ENCODE results near the gene CREB5. TPM values are rescaled to one million over a fixed set of nuclear protein-coding genes. Genes with fewer than 3 reads are reported as not detected.

CREB5 gene
- total RNA-seq, 1 donor from 2014 or later: 0.80 TPM

GRCh38 chr7:28854750-28855074, 442.4 kb downstream of the CREB5 start:
- CTCF ChIA-PET: interaction anchor here (0.6 to 2.6 kb wide), 7 partner anchors 25 to 1659 kb away, joined by 3 to 16 read pairs (median 5); no protein-coding TSS in a partner anchor
- no peaks in the 10 kb centered on the region for H3K9me3 Mint-ChIP-seq
- TF ChIP-seq, protein P1, sequence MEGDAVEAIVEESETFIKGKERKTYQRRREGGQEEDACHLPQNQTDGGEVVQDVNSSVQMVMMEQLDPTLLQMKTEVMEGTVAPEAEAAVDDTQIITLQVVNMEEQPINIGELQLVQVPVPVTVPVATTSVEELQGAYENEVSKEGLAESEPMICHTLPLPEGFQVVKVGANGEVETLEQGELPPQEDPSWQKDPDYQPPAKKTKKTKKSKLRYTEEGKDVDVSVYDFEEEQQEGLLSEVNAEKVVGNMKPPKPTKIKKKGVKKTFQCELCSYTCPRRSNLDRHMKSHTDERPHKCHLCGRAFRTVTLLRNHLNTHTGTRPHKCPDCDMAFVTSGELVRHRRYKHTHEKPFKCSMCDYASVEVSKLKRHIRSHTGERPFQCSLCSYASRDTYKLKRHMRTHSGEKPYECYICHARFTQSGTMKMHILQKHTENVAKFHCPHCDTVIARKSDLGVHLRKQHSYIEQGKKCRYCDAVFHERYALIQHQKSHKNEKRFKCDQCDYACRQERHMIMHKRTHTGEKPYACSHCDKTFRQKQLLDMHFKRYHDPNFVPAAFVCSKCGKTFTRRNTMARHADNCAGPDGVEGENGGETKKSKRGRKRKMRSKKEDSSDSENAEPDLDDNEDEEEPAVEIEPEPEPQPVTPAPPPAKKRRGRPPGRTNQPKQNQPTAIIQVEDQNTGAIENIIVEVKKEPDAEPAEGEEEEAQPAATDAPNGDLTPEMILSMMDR (IDR thresholded peaks at IDR 0.05): no peak
- intact Hi-C loops (cut with micrococcal nuclease): loop anchor here (1.0 to 2.0 kb wide), 6 partner anchors 45 to 1658 kb away; no protein-coding TSS in a partner anchor
- POLR2A ChIA-PET: no interaction called here
- no peak for DNase-seq
- no peak for ATAC-seq (ENCODE audit: low read depth)
- H3K27ac Mint-ChIP-seq: no peak overlapping the region
- peak overlapping the region; percentile 83 for H3K4me3 Mint-ChIP-seq
- H3K4me1 Mint-ChIP-seq: peaks cover 11% of the 10 kb centered on the region
- H3K27me3 Mint-ChIP-seq: peaks cover 26% of the 10 kb centered on the region
- no peaks in the 10 kb centered on the region for H3K36me3 Mint-ChIP-seq (ENCODE audit: low read depth)

GRCh38 chr7:28855538-28856217, 443.4 kb downstream of the CREB5 start:
- CTCF ChIA-PET: interaction anchor here (1.0 to 2.6 kb wide), 2 partner anchors 241 to 495 kb away, joined by 3 to 16 read pairs; no protein-coding TSS in a partner anchor
- TF ChIP-seq, protein P1 (IDR thresholded peaks at IDR 0.05): no peak
- ATAC-seq (ENCODE audit: low read depth) (no peak), DNase-seq (no peak)
- peaks cover 30% of the 10 kb centered on the region for H3K27me3 Mint-ChIP-seq
- H3K9me3 Mint-ChIP-seq: no peaks in the 10 kb centered on the region
- peaks cover 11% of the 10 kb centered on the region for H3K4me1 Mint-ChIP-seq
- POLR2A ChIA-PET: no interaction called here
- no peak overlapping the region for H3K4me3 Mint-ChIP-seq
- H3K27ac Mint-ChIP-seq: no peak overlapping the region
- intact Hi-C loops (cut with micrococcal nuclease): loop anchor here (2.0 kb wide), 1 partner anchor 73 kb away; no protein-coding TSS in a partner anchor
- no peaks in the 10 kb centered on the region for H3K36me3 Mint-ChIP-seq (ENCODE audit: low read depth)

GRCh38 chr7:28856656-28857055, 444.3 kb downstream of the CREB5 start:
- no peak overlapping the region for H3K27ac Mint-ChIP-seq
- no peak for ATAC-seq (ENCODE audit: low read depth)

GRCh38 chr7:28858206-28858605, 445.9 kb downstream of the CREB5 start:
- intact Hi-C loops (cut with micrococcal nuclease): no loop called here
- ChIA-PET POLR2A (no interaction called here), CTCF (interaction anchor here (0.9 to 1.1 kb wide), 2 partner anchors 470 to 1662 kb away, joined by 3 read pairs; no protein-coding TSS in a partner anchor)
- TF ChIP-seq, protein P1 (IDR thresholded peaks at IDR 0.05): no peak
- no peak overlapping the region for H3K4me3 Mint-ChIP-seq
- H3K27me3 Mint-ChIP-seq: peaks cover 32% of the 10 kb centered on the region
- DNase-seq: no peak
- H3K27ac Mint-ChIP-seq: no peak overlapping the region
- H3K9me3 Mint-ChIP-seq: no peaks in the 10 kb centered on the region
- H3K36me3 Mint-ChIP-seq (ENCODE audit: low read depth): no peaks in the 10 kb centered on the region
- no peak for ATAC-seq (ENCODE audit: low read depth)
- H3K4me1 Mint-ChIP-seq: peaks cover 9% of the 10 kb centered on the region

More at GRCh38 chr7:28856656-28857055, 444.3 kb downstream of the CREB5 start:
- DNase-seq: no peak
- Mint-ChIP-seq H3K27me3 (peaks cover 35% of the 10 kb centered on the region), H3K36me3 (ENCODE audit: low read depth) (no peaks in the 10 kb centered on the region), H3K4me1 (peaks cover 11% of the 10 kb centered on the region), H3K9me3 (no peaks in the 10 kb centered on the region), H3K4me3 (no peak overlapping the region)
- ChIA-PET CTCF (no interaction called here), POLR2A (no interaction called here)
- TF ChIP-seq, protein P1 (IDR thresholded peaks at IDR 0.05): no peak
- intact Hi-C loops (cut with micrococcal nuclease): no loop called here

- Mint-ChIP-seq H3K27ac (no peak overlapping the region), H3K27me3 (peaks cover 26% of the 10 kb centered on the region), H3K4me1 (peaks cover 4% of the 10 kb centered on the region), H3K4me3 (no peak overlapping the region), H3K9me3 (no peaks in the 10 kb centered on the region), H3K36me3 (ENCODE audit: low read depth) (no peaks in the 10 kb centered on the region)
- DNase-seq: no peak
- ATAC-seq (ENCODE audit: low read depth): no peak
- TF ChIP-seq, protein P1 (IDR thresholded peaks at IDR 0.05): no peak
- POLR2A ChIA-PET: no interaction called here
- intact Hi-C loops (cut with micrococcal nuclease): no loop called here
- CTCF ChIA-PET: interaction anchor here (0.9 kb wide), 1 partner anchor 471 kb away, joined by 3 read pairs; no protein-coding TSS in a partner anchor
Measured at GRCh38 chr7:28858895-28859294, 446.6 kb downstream of the CREB5 start.
